ENCODE results near the gene GIPC3. TPM values are rescaled to one million over a fixed set of nuclear protein-coding genes. Genes with fewer than 3 reads are reported as not detected.

The GIPC3 gene
- total RNA-seq, 1 experiment from 2014 or later = 0.06 TPM

GRCh38 chr19:3610745-3611717, 25.8 kb downstream of the GIPC3 start:
- H3K27ac ChIP-seq = no peak overlapping the region
- DNase-seq = no peak

GRCh38 chr19:3611841-3612240, 26.6 kb downstream of the GIPC3 start:
- Histone ChIP-seq H3K27ac (no peak overlapping the region), H3K9me3 (replicated peaks) (no peaks in the 10 kb centered on the region), H3K27me3 (no peaks in the 10 kb centered on the region), H3K36me3 (peaks cover 7% of the 10 kb centered on the region; the same call in 1 of the 2 replicates), H3K4me1 (no peaks in the 10 kb centered on the region), H3K4me3 (no peak overlapping the region)
- DNase-seq = no peak

More at GRCh38 chr19:3610745-3611717, 25.8 kb downstream of the GIPC3 start:
- H3K4me1 ChIP-seq = no peaks in the 10 kb centered on the region; the same call in 1 of the 2 replicates
- peaks cover 2% of the 10 kb centered on the region; the same call in 1 of the 2 replicates for H3K27me3 ChIP-seq
- no peak overlapping the region for H3K4me3 ChIP-seq
- H3K9me3 ChIP-seq (replicated peaks) = no peaks in the 10 kb centered on the region
- peaks cover 7% of the 10 kb centered on the region; the same call in 1 of the 2 replicates for H3K36me3 ChIP-seq

GRCh38 chr19:3612330-3612729, 27.1 kb downstream of the GIPC3 start:
- Histone ChIP-seq H3K4me1 (no peaks in the 10 kb centered on the region), H3K27ac (no peak overlapping the region), H3K27me3 (no peaks in the 10 kb centered on the region), H3K36me3 (peaks cover 7% of the 10 kb centered on the region; the same call in 1 of the 2 replicates), H3K9me3 (replicated peaks) (no peaks in the 10 kb centered on the region), H3K4me3 (no peak overlapping the region)
- no peak for DNase-seq

DNA sequence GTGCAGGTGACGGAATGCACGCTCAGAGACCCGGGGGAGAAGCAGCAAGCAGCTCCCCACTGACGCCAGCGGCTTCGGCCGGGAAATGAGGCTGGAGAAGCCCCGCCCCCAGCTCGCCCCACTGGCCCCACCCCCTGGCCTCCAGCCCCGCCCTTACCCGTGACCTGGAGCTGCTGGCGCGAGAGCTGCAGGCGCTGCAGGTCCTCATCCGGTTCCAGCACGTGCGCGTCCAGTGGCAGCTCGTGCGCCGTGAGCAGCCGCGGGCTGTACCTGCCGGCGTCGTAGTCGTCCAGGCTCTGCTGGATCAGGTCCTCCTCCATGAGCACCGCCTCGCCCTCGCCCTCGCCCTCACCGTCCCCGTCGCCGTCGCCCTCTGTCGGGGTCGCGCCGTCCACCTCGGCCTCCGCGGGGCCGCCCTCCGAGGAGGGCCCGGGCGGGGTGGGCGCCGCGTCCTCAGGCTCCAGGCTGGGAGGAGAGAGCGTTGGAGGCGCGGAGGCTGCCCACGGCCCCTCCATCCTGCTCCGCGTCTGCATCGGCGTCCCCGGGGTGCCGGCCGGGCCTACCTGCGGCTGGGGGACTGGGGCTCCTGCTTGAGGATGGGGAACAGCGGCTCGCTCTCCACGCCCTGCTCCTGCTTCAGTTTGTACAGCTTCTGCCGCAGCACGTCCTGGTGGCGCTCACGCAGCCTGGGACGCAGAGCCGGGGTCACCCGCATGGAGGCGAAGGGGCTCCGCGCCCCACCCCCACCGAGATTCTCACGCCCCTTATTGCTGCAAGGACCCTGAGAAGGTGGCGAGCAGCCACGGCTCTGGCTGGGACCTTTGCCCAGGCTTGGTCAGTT, 27.8 kb downstream of the GIPC3 start:
- no peak for DNase-seq
- H3K27me3 ChIP-seq = no peaks in the 10 kb centered on the region
- H3K27ac ChIP-seq = no peak overlapping the region
- no peak overlapping the region for H3K4me3 ChIP-seq
- no peaks in the 10 kb centered on the region for H3K4me1 ChIP-seq
- no peaks in the 10 kb centered on the region for H3K9me3 ChIP-seq (replicated peaks)
- peaks cover 7% of the 10 kb centered on the region; the same call in 1 of the 2 replicates for H3K36me3 ChIP-seq

DNA sequence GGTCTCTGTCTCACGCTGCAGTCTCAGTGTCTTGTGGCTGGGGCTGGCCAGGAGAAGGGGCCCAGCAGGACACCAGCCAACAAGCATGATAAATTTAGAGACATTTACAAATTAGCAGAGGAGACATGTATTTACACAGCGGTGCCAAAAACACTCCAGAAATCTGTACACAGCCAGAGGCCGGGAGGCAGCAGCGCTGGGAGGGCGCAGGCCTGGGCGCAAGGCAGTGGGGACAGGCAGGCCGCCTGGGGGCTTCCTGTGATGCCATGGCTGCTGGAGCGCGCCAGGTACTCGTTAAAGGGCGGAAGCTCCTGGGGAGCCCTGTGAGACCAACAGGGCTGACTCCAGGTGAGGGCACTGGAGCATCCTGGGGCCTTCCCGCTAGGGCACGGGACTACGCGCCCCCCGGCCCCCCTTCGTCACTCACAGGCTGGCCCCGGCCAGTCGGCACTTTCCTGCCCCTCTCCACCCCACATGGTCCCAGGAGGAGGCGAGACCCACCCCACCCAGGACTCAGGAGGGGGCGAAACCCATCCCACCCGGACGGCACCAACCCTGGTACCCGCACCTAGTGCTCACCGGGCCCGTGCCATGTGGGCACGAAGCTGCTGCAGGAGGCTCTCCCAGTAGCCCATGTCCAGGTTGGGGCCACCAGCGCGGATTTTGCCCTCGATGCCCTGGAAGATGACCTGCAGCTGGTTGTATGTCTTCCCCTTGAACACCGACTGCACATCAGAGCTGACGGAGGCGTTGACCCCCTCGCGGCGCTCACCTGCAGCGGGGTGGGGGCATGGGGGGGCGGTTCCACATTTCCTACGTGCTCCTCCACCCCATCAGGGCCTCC, 28.8 kb downstream of the GIPC3 start:
- no peak for DNase-seq
- Histone ChIP-seq H3K27me3 (no peaks in the 10 kb centered on the region), H3K36me3 (peaks cover 11% of the 10 kb centered on the region; the same call in 1 of the 2 replicates), H3K4me3 (no peak overlapping the region), H3K27ac (no peak overlapping the region), H3K9me3 (replicated peaks) (no peaks in the 10 kb centered on the region), H3K4me1 (no peaks in the 10 kb centered on the region)

DNA sequence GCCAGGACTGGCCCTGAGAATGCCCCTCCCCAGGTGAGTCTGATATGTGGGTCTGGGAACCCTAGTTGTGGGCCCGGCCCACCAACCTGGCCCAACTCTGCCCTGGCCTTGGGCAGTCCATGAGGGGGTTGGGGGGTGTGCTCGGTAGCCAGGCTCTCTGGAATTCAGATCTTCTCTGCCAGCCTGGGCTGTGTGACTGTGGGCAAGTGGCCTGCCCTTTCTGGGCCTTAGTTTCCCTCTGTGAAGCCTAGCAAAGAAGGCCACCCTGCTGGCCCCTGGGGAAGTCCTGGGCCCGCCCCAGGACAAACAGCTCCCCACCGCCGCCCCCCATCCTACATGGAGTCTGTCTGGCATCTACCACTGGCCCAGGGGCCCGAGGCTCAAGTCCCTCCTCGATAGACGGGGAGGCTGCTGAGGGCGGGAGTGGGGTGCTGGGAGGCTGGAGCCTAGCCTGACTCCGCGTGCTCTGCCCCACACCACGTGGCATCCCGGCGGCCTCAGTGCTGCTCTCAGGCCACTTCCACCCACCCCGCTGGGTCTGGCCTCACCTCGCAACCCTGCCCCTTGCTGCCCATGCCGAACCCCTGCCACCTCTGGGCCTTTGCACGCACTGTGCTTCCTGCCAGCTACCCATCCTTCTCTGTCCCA, 29.7 kb downstream of the GIPC3 start:
- Histone ChIP-seq H3K4me3 (no peak overlapping the region), H3K9me3 (replicated peaks) (no peaks in the 10 kb centered on the region), H3K27me3 (no peaks in the 10 kb centered on the region), H3K4me1 (no peaks in the 10 kb centered on the region), H3K27ac (no peak overlapping the region), H3K36me3 (peaks cover 13% of the 10 kb centered on the region; the same call in 1 of the 2 replicates)
- no peak for DNase-seq

GRCh38 chr19:3615524-3616135, 30.4 kb downstream of the GIPC3 start:
- Histone ChIP-seq H3K9me3 (replicated peaks) (no peaks in the 10 kb centered on the region), H3K36me3 (peaks cover 13% of the 10 kb centered on the region; the same call in 1 of the 2 replicates), H3K27ac (no peak overlapping the region), H3K4me3 (no peak overlapping the region), H3K27me3 (no peaks in the 10 kb centered on the region), H3K4me1 (no peaks in the 10 kb centered on the region)
- DNase-seq = no peak

DNA sequence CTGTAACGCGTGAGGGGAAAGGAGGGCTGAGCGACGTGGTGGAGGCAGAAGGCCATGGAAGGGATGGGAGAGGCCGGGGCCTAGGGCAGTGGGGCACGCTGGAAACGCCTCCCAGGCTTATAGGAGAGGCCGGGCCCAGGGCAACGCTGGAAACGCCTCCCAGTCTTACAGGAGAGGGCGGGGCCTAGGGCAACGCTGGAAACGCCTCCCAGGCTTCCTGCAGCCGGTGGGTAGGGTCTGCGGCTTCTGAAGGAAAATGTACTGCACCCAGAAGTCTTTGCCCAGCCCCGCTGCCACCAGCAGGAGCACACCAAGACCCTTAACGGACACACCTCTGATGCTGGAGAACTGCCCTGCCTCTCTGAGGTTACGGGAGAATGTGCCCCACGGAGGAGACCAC, 32.2 kb downstream of the GIPC3 start:
- Histone ChIP-seq H3K36me3 (peaks cover 9% of the 10 kb centered on the region; the same call in 1 of the 2 replicates), H3K4me3 (no peak overlapping the region), H3K9me3 (replicated peaks) (no peaks in the 10 kb centered on the region), H3K27me3 (no peaks in the 10 kb centered on the region), H3K4me1 (no peaks in the 10 kb centered on the region), H3K27ac (no peak overlapping the region)
- DNase-seq = no peak

- H3K36me3 ChIP-seq = 0 out of 2 replicates have a peak, but pooled peaks cover 6% of the 10 kb centered on the region
- H3K27ac ChIP-seq = no peak overlapping the region
- H3K4me3 ChIP-seq = no peak overlapping the region
- DNase-seq = peak in 1 of 2 experiments; percentile 44
- no peaks in the 10 kb centered on the region for H3K4me1 ChIP-seq
- H3K27me3 ChIP-seq = no peaks in the 10 kb centered on the region
- H3K9me3 ChIP-seq (replicated peaks) = no peaks in the 10 kb centered on the region
Observed at GRCh38 chr19:3618144-3618810, 33.0 kb downstream of the GIPC3 start.

GRCh38 chr19:3618811-3619630, 33.7 kb downstream of the GIPC3 start:
- Histone ChIP-seq H3K36me3 (0 out of 2 replicates have a peak, but pooled peaks cover 6% of the 10 kb centered on the region), H3K4me1 (no peaks in the 10 kb centered on the region), H3K9me3 (replicated peaks) (no peaks in the 10 kb centered on the region), H3K27me3 (no peaks in the 10 kb centered on the region), H3K4me3 (no peak overlapping the region), H3K27ac (no peak overlapping the region)
- DNase-seq = no peak

DNA sequence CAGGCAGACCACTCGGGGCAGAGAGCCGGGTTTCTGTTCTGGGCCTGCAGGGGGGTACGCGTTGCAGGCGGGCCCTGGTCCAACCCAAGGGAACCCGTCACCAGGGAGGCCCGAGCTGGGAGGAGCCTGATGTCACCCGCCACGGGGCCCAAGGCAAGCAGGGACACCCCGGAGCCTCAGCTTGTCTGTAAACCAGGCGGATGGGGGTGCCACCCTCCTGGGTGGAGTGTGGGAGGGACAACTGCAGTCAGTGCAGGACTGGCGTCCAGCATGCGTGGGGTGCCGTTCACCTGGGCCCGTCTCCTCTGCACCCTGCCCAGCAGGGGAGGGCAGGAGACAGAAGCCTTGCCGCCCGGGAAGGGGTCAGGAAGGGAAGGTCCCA, 34.3 kb downstream of the GIPC3 start:
- DNase-seq = no peak
- no peaks in the 10 kb centered on the region for H3K4me1 ChIP-seq

GRCh38 chr19:3620145-3620816, 35.0 kb downstream of the GIPC3 start:
- no peak for DNase-seq
- no peaks in the 10 kb centered on the region for H3K4me1 ChIP-seq
- H3K4me3 ChIP-seq = no peak overlapping the region
- no peaks in the 10 kb centered on the region for H3K9me3 ChIP-seq (replicated peaks)
- no peaks in the 10 kb centered on the region for H3K27me3 ChIP-seq
- no peak overlapping the region for H3K27ac ChIP-seq
- H3K36me3 ChIP-seq = 0 out of 2 replicates have a peak, but pooled peaks cover 6% of the 10 kb centered on the region

More for the DNA sequence above, 34.3 kb downstream of the GIPC3 start:
- H3K9me3 ChIP-seq (replicated peaks) = no peaks in the 10 kb centered on the region
- no peaks in the 10 kb centered on the region for H3K27me3 ChIP-seq
- H3K36me3 ChIP-seq = 0 out of 2 replicates have a peak, but pooled peaks cover 6% of the 10 kb centered on the region
- H3K4me3 ChIP-seq = no peak overlapping the region
- no peak overlapping the region for H3K27ac ChIP-seq

Measured in SJCRH30 (cell line).